Erythroblast (primary cell): Measurements from ENCODE around the gene TMEM44.

ENCODE experiments used
- GATA1 ChIP-seq: IDR thresholded peaks from 2 replicates; pipeline ENCODE4 v1.6.1; 2011; ENCODE audit warnings: low read depth, mild to moderate bottlenecking, control low read depth, low read length, moderate library complexity
- POLR2A ChIP-seq: IDR thresholded peaks from 2 replicates; pipeline ENCODE4 v1.6.1; 2011; ENCODE audit warnings: mild to moderate bottlenecking, low read length

- no peak for TF ChIP-seq POLR2A
- TF ChIP-seq GATA1, result no peak
These were observed 26.3 kb downstream of the TMEM44 start for GRCh38 chr3:194606941-194607340.
